Stomach (tissue), 9 donors: ENCODE results near the gene SMC1B. TPM values are rescaled to one million over a fixed set of nuclear protein-coding genes. Genes with fewer than 3 reads are reported as not detected.

Experiments used
- DNase-seq, 2 donors: peaks; one replicate each; pipeline versions ENCODE4 v3.0.0 to v3.0.0-alpha.2; 2013 to 2019
- H3K27ac ChIP-seq, 5 donors: fragments of 200-600 bp in 4 of 5; sonication (generic) in 4 of 5; one replicate each; pipeline ENCODE4 v1.5.1; 2013 to 2019; ENCODE audit warnings: mild to moderate bottlenecking in 1 of 5, moderate library complexity in 1 of 5
- H3K27me3 ChIP-seq, 3 donors: fragments of 200-600 bp; sonication (generic); one replicate each; pipeline ENCODE4 v1.5.1; 2017 to 2019; ENCODE audit warnings: mixed run types in 1 of 3
- H3K36me3 ChIP-seq, 4 donors: fragments of 200-600 bp; sonication (generic); 1 replicate in 3 of 4; 2 replicates in 1 of 4; pipeline ENCODE4 v1.5.1; 2016 to 2019
- H3K4me1 ChIP-seq, 4 donors: fragments of 200-600 bp; sonication (generic); one replicate each; pipeline ENCODE4 v1.5.1; 2016 to 2019
- H3K4me3 ChIP-seq, 4 donors: fragments of 200-600 bp; sonication (generic) in 3 of 4; one replicate each; pipeline ENCODE4 v1.5.1; 2016 to 2019; ENCODE audit warnings: mild to moderate bottlenecking in 1 of 4
- H3K9me3 ChIP-seq, 4 donors: fragments of 200-600 bp; sonication (generic); one replicate each; pipeline ENCODE4 v1.5.1; 2016 to 2019
- CTCF ChIP-seq, 7 experiments: fragments of 450-650 bp in 4 of 7; fragments of 200-600 bp in 3 of 7; sonication (generic) in 3 of 7; IDR thresholded peaks; one replicate each; pipeline ENCODE4 v1.5.1; 2016 to 2019; ENCODE audit warnings: antibody characterized with exemption in 7 of 7, control low read depth in 2 of 7, mild to moderate bottlenecking in 1 of 7
- EP300 ChIP-seq: sonication (generic); formaldehyde crosslinking; IDR thresholded peaks from one replicate; pipeline ENCODE4 v1.6.1; 2017; ENCODE audit warnings: antibody characterized with exemption
- POLR2A ChIP-seq, 4 donors: fragments of 450-650 bp; IDR thresholded peaks; one replicate each; pipeline ENCODE4 v1.6.1; 2016; ENCODE audit warnings: antibody characterized with exemption in 4 of 4, control low read depth in 2 of 4, mild to moderate bottlenecking in 1 of 4, moderate library complexity in 1 of 4
- POLR2AphosphoS5 ChIP-seq, 3 donors: sonication (generic); formaldehyde crosslinking; IDR thresholded peaks; one replicate each; pipeline ENCODE4 v1.6.1; 2016; ENCODE audit warnings: antibody characterized with exemption in 3 of 3
- WGBS, 5 donors: extraction: QIAGEN DNeasy Blood & Tissue Kit in 3 of 5; methylation state at CpG; one replicate each; pipeline versions ENCODE4 v1.1.5 to v1.1.7; 2013 to 2018; 5-methylcytosine and 5-hydroxymethylcytosine counted together
- intact Hi-C: fragments of 100-400 bp; cut with DNase I; formaldehyde crosslinking; loops from one replicate; pipeline ENCODE4 v1.15.1; 2023; ENCODE audit warnings: low total_unique reads
- polyA plus RNA-seq, 3 donors: library from polyadenylated mRNA; stranded (reverse); fragments of 200-250 nt; gene quantifications; one replicate each; pipeline ENCODE4 v1.2.3, GENCODE V29; 2013
- total RNA-seq, 5 donors: library from RNA; depleted of rRNA; stranded (reverse); fragments of >200 nt; gene quantifications; one replicate each; pipeline versions ENCODE4 v1.1.0 to v1.2.3, GENCODE V29; 2014 to 2016
- donor health status: healthy with polysubstance abuse.
- donor health status: Bipolar disorder and iron deficiency.
- donor health status: healthy.

Gene SMC1B
- total and polyA plus RNA-seq, 8 donors, result 0.05 TPM; not detected in 7

GRCh38 chr22:45454275-45454674, 40.9 kb upstream of the SMC1B start:
- intact Hi-C loops, result no loop called here
- Histone ChIP-seq H3K27me3 (peaks cover 0 to 5% (median 0%) of the 10 kb centered on the region in 3 donors), H3K4me1 (peaks cover 0 to 10% (median 5%) of the 10 kb centered on the region in 4 donors), H3K36me3 (no peaks in the 10 kb centered on the region), H3K9me3 (no peaks in the 10 kb centered on the region), H3K4me3 (no peak overlapping the region), H3K27ac (peak overlapping the region in 3 of 5 donors; percentile 29 to 85 (median 84))
- 66 to 74% (median 73%) methylated on average over 4 of the region's 4 CpGs for WGBS, 5 donors
- TF ChIP-seq POLR2AphosphoS5 (IDR thresholded peaks at IDR 0.05), result no peak
- TF ChIP-seq CTCF (IDR thresholded peaks at IDR 0.05), result no peak
- no peak for TF ChIP-seq EP300
- TF ChIP-seq POLR2A (IDR thresholded peaks at IDR 0.05), result no peak
- no peak for DNase-seq

- intact Hi-C loops, result no loop called here
- no peak for TF ChIP-seq POLR2AphosphoS5 (IDR thresholded peaks at IDR 0.05)
- TF ChIP-seq CTCF (IDR thresholded peaks at IDR 0.05), result no peak
- no peak for TF ChIP-seq POLR2A (IDR thresholded peaks at IDR 0.05)
- no peak for TF ChIP-seq EP300
- peaks cover 0 to 10% (median 5%) of the 10 kb centered on the region in 4 donors for H3K4me1 ChIP-seq
- peak overlapping the region in 4 of 5 donors; percentile 54 to 85 (median 82) for H3K27ac ChIP-seq
- no peak for DNase-seq
- no peak overlapping the region for H3K4me3 ChIP-seq
- no peaks in the 10 kb centered on the region for H3K36me3 ChIP-seq
- H3K9me3 ChIP-seq, result no peaks in the 10 kb centered on the region
- WGBS, 5 donors, result 82 to 90% (median 88%) methylated on average over 6 of the region's 6 CpGs
- H3K27me3 ChIP-seq, result peaks cover 0 to 5% (median 0%) of the 10 kb centered on the region in 3 donors
Observed at GRCh38 chr22:45453764-45454163, 40.4 kb upstream of the SMC1B start.

GRCh38 chr22:45452565-45453379, 39.4 kb upstream of the SMC1B start:
- TF ChIP-seq POLR2A (IDR thresholded peaks at IDR 0.05), result no peak
- TF ChIP-seq EP300, result no peak
- TF ChIP-seq CTCF (IDR thresholded peaks at IDR 0.05), result no peak
- TF ChIP-seq POLR2AphosphoS5 (IDR thresholded peaks at IDR 0.05), result no peak
- intact Hi-C loops, result no loop called here
- peak overlapping the region; percentile 3 to 85 (median 79) for H3K27ac ChIP-seq
- no peaks in the 10 kb centered on the region for H3K9me3 ChIP-seq
- peak in 1 of 2 donors; percentile 27 for DNase-seq
- H3K4me1 ChIP-seq, result peaks cover 0 to 10% (median 5%) of the 10 kb centered on the region in 4 donors
- H3K36me3 ChIP-seq, result no peaks in the 10 kb centered on the region
- WGBS, 5 donors, result 60 to 70% (median 63%) methylated on average over 6 to 8 of the region's 8 CpGs
- no peak overlapping the region for H3K4me3 ChIP-seq
- peaks cover 0 to 5% (median 0%) of the 10 kb centered on the region in 3 donors for H3K27me3 ChIP-seq

- no peaks in the 10 kb centered on the region for H3K36me3 ChIP-seq
- DNase-seq, result peak in 1 of 2 donors; percentile 31
- H3K4me1 ChIP-seq, result peaks cover 0 to 10% (median 5%) of the 10 kb centered on the region in 4 donors
- H3K27me3 ChIP-seq, result peaks cover 0 to 5% (median 0%) of the 10 kb centered on the region in 3 donors
- H3K27ac ChIP-seq, result peak overlapping the region in 4 of 5 donors; percentile 54 to 85 (median 82)
- no peaks in the 10 kb centered on the region for H3K9me3 ChIP-seq
- 72 to 87% (median 83%) methylated on average over 6 of the region's 6 CpGs for WGBS, 5 donors
- H3K4me3 ChIP-seq, result no peak overlapping the region
- TF ChIP-seq POLR2AphosphoS5 (IDR thresholded peaks at IDR 0.05) (no peak), EP300 (no peak), POLR2A (IDR thresholded peaks at IDR 0.05) (no peak), CTCF (IDR thresholded peaks at IDR 0.05) (no peak)
- intact Hi-C loops, result no loop called here
Observed at GRCh38 chr22:45451972-45452371, 38.6 kb upstream of the SMC1B start.
